CD14-positive monocyte (primary cell): ENCODE data around the gene SMARCD1. TPM values are rescaled to one million over a fixed set of nuclear protein-coding genes. Genes with fewer than 3 reads are reported as not detected.
"Not testable (repeated sequence)": the region's sequence is repeated elsewhere in the genome, so short reads cannot be mapped to it uniquely, and the experiment has no call there.

Experiments
- DNase-seq, 3 donors: peaks; one replicate each; pipeline ENCODE4 v3.0.0-alpha.2; 2011 to 2022
- H2AFZ ChIP-seq: 2 replicates; pipeline ENCODE4 v1.6.0; 2012; ENCODE audit warnings: mild to moderate bottlenecking, low read depth, low read length, inconsistent platforms; ENCODE audit not compliant: insufficient read depth, poor library complexity, severe bottlenecking
- H3K27ac ChIP-seq, 2 donors: 1 replicate in 1 of 2; 2 replicates in 1 of 2; pipeline ENCODE4 v1.5.1; 2012 to 2013; ENCODE audit warnings: low read length in 2 of 2, control low read depth in 1 of 2, inconsistent platforms in 1 of 2, low read depth in 1 of 2, mild to moderate bottlenecking in 1 of 2
- H3K27me3 ChIP-seq, 2 donors: one replicate each; pipeline versions ENCODE4 v1.6.0 to v1.6.1; 2011 to 2013; ENCODE audit warnings: low read length in 2 of 2; ENCODE audit not compliant: control insufficient read depth in 2 of 2, insufficient read depth in 2 of 2
- H3K36me3 ChIP-seq, 2 donors: replicated peaks in 1 of 2; 1 replicate in 1 of 2; 2 replicates in 1 of 2; pipeline versions ENCODE4 v1.5.1 to v1.6.1; 2012 to 2013; ENCODE audit warnings: low read length in 2 of 2, control low read depth in 1 of 2, inconsistent platforms in 1 of 2, mild to moderate bottlenecking in 1 of 2; ENCODE audit not compliant: insufficient read depth in 2 of 2, control insufficient read depth in 1 of 2
- H3K4me1 ChIP-seq, 2 donors: 1 replicate in 1 of 2; 2 replicates in 1 of 2; pipeline versions ENCODE4 v1.5.1 to v1.6.1; 2012 to 2013; ENCODE audit warnings: low read length in 2 of 2, control low read depth in 1 of 2, inconsistent platforms in 1 of 2, mild to moderate bottlenecking in 1 of 2, moderate library complexity in 1 of 2; ENCODE audit not compliant: insufficient read depth in 2 of 2, control insufficient read depth in 1 of 2
- H3K4me2 ChIP-seq: replicated peaks from 2 replicates; pipeline ENCODE3; 2012; ENCODE audit warnings: low read length, moderate library complexity, mild to moderate bottlenecking; ENCODE audit not compliant: poor library complexity, severe bottlenecking; ENCODE audit errors: extremely low read depth
- H3K4me3 ChIP-seq, 3 experiments: fragments of 200-600 bp in 1 of 3; sonication (generic) in 1 of 3; replicated peaks in 1 of 3; 1 replicate in 2 of 3; 2 replicates in 1 of 3; pipeline ENCODE4 v1.5.1; 2011 to 2013; ENCODE audit warnings: low read length in 3 of 3, mild to moderate bottlenecking in 3 of 3, control low read depth in 2 of 3, low read depth in 2 of 3, inconsistent platforms in 1 of 3, moderate library complexity in 1 of 3
- H3K79me2 ChIP-seq: 2 replicates; pipeline ENCODE4 v1.6.0; 2012; ENCODE audit warnings: mild to moderate bottlenecking, control low read depth, inconsistent platforms, low read length, moderate library complexity; ENCODE audit not compliant: insufficient read depth
- H3K9ac ChIP-seq: 2 replicates; pipeline ENCODE4 v1.6.0; 2017; ENCODE audit warnings: low read length, mild to moderate bottlenecking; ENCODE audit not compliant: insufficient read depth, poor library complexity, severe bottlenecking
- H3K9me3 ChIP-seq, 2 donors: replicated peaks in 1 of 2; 1 replicate in 1 of 2; 2 replicates in 1 of 2; pipeline versions ENCODE4 v1.5.1 to v1.6.1; 2012 to 2013; ENCODE audit warnings: low read length in 2 of 2, control low read depth in 1 of 2; ENCODE audit not compliant: control insufficient read depth in 1 of 2, insufficient read depth in 1 of 2
- H4K20me1 ChIP-seq: 2 replicates; pipeline ENCODE4 v1.6.0; 2012; ENCODE audit warnings: mild to moderate bottlenecking, low read length, control low read depth, moderate library complexity; ENCODE audit not compliant: insufficient read depth
- H3K27ac Mint-ChIP-seq, 7 donors: one replicate each; pipeline ENCODE4 v1.8.0; 2020; ENCODE audit warnings: mild to moderate bottlenecking in 7 of 7, mixed read lengths in 7 of 7, moderate library complexity in 6 of 7, inconsistent platforms in 2 of 7
- H3K27me3 Mint-ChIP-seq, 3 donors: one replicate each; pipeline ENCODE4 v1.8.0; 2021 to 2022; ENCODE audit warnings: low read depth in 3 of 3, mild to moderate bottlenecking in 3 of 3, mixed read lengths in 3 of 3, moderate library complexity in 3 of 3, inconsistent platforms in 1 of 3
- H3K36me3 Mint-ChIP-seq, 2 donors: one replicate each; pipeline ENCODE4 v1.8.0; 2020; ENCODE audit warnings: mixed read lengths in 2 of 2, inconsistent platforms in 1 of 2, mild to moderate bottlenecking in 1 of 2
- H3K4me1 Mint-ChIP-seq: one replicate; pipeline ENCODE4 v1.8.0; 2020; ENCODE audit warnings: mild to moderate bottlenecking, mixed read lengths
- H3K4me3 Mint-ChIP-seq, 2 donors: one replicate each; pipeline ENCODE4 v1.8.0; 2020; ENCODE audit warnings: mild to moderate bottlenecking in 2 of 2, mixed read lengths in 2 of 2, moderate library complexity in 1 of 2
- H3K9me3 Mint-ChIP-seq, 7 donors: one replicate each; pipeline ENCODE4 v1.8.0; 2020 to 2022; ENCODE audit warnings: mixed read lengths in 7 of 7, mild to moderate bottlenecking in 6 of 7, moderate library complexity in 6 of 7, inconsistent platforms in 2 of 7
- CTCF ChIP-seq: fragments of 200-600 bp; IDR thresholded peaks from one replicate; pipeline ENCODE4 v1.8.0; 2022; ENCODE audit warnings: antibody characterized with exemption, mild to moderate bottlenecking
- WGBS: methylation state at CpG from one replicate; pipeline ENCODE4 v1.1.5; 2013; ENCODE audit warnings: missing lambda C conversion rate; ENCODE audit not compliant: insufficient coverage; 5-methylcytosine and 5-hydroxymethylcytosine counted together
- intact Hi-C, 2 donors: fragments of 100-400 bp; cut with micrococcal nuclease; formaldehyde crosslinking; loops; one replicate each; pipeline versions ENCODE4 v1.15.0 to v1.15.1; 2023
- polyA plus RNA-seq, 3 donors: library from polyadenylated mRNA; depleted of rRNA in 1 of 3; unstranded in 2 of 3; stranded (reverse) in 1 of 3; fragments of 300-500 nt in 2 of 3; fragments of >200 nt in 1 of 3; fragmentation: Illumina TruSeq in 2 of 3; gene quantifications; 1 replicate in 2 of 3; 2 replicates in 1 of 3; pipeline ENCODE4 v1.2.3, GENCODE V29; 2012 to 2021

The SMARCD1 gene
- polyA plus RNA-seq, 3 donors = 3.7 to 41.9 (median 7.8) TPM

- no peak overlapping the region for H3K9ac ChIP-seq
- H3K79me2 ChIP-seq = peaks cover 29% of the 10 kb centered on the region
- no peak overlapping the region for H2AFZ ChIP-seq
- intact Hi-C loops = no loop called here
- H3K4me2 ChIP-seq = no peak overlapping the region
- Mint-ChIP-seq H3K36me3 (peaks cover 16 to 32% of the 10 kb centered on the region in 2 donors), H3K27ac (no peak overlapping the region), H3K9me3 (no peaks in the 10 kb centered on the region), H3K27me3 (peaks cover 0 to 1% (median 0%) of the 10 kb centered on the region in 3 donors), H3K4me1 (peaks cover 1% of the 10 kb centered on the region), H3K4me3 (no peak overlapping the region)
- no peak for TF ChIP-seq CTCF
- no CpG with 5 or more reads among the region's 4 CpGs for WGBS
- no peak overlapping the region for H3K4me3 ChIP-seq
- H3K4me1 ChIP-seq = no peaks in the 10 kb centered on the region
- H4K20me1 ChIP-seq = peaks cover 29% of the 10 kb centered on the region
- H3K27me3 ChIP-seq = no peaks in the 10 kb centered on the region
- no peak for DNase-seq
- H3K36me3 ChIP-seq = peaks cover 13 to 23% of the 10 kb centered on the region in 2 donors
- H3K9me3 ChIP-seq = no peaks in the 10 kb centered on the region
- H3K27ac ChIP-seq = no peak overlapping the region
Observed at GRCh38 chr12:50147281-50147680, 62.1 kb downstream of the SMARCD1 start.

GRCh38 chr12:50148011-50148410 is 62.9 kb downstream of the SMARCD1 start:
- H3K4me2 ChIP-seq, intact Hi-C loops, H3K9me3 Mint-ChIP-seq, H3K4me1 ChIP-seq, H3K27me3 Mint-ChIP-seq, H3K27ac ChIP-seq, H3K4me3 ChIP-seq, DNase-seq, H3K27ac Mint-ChIP-seq, H3K4me3 Mint-ChIP-seq, H2AFZ ChIP-seq, H3K27me3 ChIP-seq, H3K9ac ChIP-seq, H3K4me1 Mint-ChIP-seq, H3K9me3 ChIP-seq: not testable (repeated sequence)
- Histone ChIP-seq H3K36me3 (peaks cover 7 to 15% of the 10 kb centered on the region in 2 donors), H3K79me2 (peaks cover 28% of the 10 kb centered on the region), H4K20me1 (peaks cover 29% of the 10 kb centered on the region)
- H3K36me3 Mint-ChIP-seq = peaks cover 11 to 26% of the 10 kb centered on the region in 2 donors
- 88% methylated on average over 4 of the region's 6 CpGs for WGBS
